NCI-H1417 (cell line): ENCODE measurements around the gene CASP1.
A peak's percentile ranks its signal among the peaks of the same experiment; 100 is the strongest.
"Not testable (repeated sequence)": the region's sequence is repeated elsewhere in the genome, so short reads cannot be mapped to it uniquely, and the experiment has no call there.

Experiments
- DNase-seq, 3 experiments: peaks; one replicate each; lab custom pipeline; 2025; lab: John Stamatoyannopoulos, UW

CASP1 gene

GRCh38 chr11:105034813-105035620, at the start of gene CASP1:
TSS of gene CASP1 (minus strand) at chr11:105035144. CDS start at chr11:105035113, 31 bp downstream.
- no peak for DNase-seq

DNA sequence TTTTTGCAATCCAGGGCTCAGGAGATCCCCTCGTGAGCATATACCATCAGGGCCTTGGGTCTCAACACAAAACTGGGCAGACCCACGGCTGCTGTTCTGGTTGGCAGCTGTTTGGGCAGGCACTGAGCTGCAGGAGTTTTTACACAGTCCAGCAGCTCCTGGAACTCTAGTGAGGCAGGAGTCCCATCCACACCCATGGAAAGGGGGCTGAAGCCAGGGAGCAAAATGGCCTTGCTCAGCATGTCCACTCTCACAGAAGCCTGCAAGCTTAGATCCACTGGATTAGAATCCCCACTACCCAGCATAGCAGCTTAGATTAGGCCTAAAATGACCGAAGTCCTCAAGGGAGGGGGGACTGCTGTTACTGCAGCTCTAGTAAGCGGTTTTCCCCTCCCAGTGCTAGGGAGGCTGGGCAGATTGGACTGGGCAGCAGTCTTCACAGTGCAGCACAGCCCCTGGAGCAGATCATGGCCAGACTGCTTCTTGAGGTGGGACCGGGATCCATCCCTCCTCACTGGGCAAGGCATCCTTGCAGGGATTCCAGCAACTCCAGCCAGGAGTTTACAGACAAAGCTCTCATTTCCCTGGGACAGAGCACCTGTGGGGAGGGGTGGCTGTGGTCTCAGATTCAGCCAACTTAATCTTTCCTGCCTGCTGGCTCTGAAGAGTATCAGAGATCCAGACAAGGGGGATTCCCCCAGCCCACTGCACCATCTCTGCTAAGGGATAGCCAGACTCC, 46.6 kb upstream of the CASP1 start:
- no peak for DNase-seq

GRCh38 chr11:105080171-105080906, 45.4 kb upstream of the CASP1 start:
- DNase-seq, result not testable (repeated sequence)

- DNase-seq, result no peak
Measured at GRCh38 chr11:105078283-105078682, 43.3 kb upstream of the CASP1 start.

DNA sequence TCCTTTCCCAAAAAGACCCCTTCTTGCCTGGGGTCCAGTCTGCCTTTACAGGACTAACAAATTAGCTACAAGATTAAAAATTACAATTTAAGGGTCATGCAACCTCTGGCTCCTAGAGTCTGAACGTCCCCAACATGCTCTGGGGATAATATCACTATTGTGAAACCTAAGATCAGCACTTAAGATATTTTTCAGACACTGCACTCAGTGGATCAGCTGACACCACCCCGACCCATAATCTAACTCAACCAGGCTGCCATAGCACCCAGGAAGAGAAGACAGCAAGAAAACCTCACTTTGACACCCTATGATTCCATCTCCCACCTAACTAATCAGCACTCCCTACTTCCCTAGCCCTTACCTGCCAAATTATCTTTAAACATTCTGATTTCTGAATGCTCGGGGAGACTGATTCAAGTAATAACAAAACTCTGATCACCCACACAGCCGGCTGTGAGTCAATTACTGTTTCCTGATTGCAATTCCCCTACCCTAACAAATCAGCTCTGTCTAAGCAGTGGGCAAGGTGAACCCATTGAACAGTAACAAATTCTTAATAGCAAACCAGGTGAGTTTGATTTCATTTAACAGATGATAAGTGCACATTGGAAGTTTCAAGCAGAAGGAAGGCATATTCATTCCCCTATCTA, 42.3 kb upstream of the CASP1 start:
- DNase-seq, result not testable (repeated sequence)

DNA sequence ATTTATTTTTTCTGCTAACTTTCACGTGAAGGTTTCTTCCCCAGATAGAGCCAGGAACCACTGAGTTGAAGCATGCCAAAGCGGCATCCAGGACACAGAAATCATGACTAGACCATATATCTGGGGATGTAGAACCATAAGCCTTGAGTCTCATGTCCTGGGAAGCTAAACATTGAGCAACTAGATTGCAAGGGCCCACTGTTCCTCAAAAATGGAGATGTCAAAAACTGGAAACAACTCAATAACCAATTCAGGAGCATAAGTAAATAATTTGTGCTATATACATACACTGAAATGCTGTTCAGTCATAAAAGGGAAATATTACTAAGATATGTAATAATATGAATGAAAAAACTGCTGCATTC, 39.2 kb upstream of the CASP1 start:
- no peak for DNase-seq

- no peak for DNase-seq
Measured at GRCh38 chr11:105073456-105074165, 38.7 kb upstream of the CASP1 start.

DNA sequence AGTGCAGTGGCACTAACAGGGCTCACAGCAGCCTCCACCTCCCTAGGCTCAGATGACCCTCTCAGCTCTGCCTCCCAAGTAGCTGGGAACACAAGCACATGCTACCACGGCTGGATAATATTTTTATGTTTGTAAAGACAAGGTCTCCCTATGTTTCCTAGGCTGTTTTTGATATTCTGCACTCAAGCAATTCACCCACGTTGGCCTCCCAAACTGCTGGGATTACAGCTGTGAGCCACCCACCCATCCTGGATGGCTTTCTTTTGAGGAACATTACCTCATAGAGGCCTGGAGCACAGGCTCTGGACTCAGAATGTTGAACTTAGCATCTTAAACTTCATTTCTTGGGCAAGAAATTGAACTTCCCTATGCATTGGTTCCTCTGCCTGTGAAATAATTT, 37.1 kb upstream of the CASP1 start:
- not testable (repeated sequence) for DNase-seq

DNA sequence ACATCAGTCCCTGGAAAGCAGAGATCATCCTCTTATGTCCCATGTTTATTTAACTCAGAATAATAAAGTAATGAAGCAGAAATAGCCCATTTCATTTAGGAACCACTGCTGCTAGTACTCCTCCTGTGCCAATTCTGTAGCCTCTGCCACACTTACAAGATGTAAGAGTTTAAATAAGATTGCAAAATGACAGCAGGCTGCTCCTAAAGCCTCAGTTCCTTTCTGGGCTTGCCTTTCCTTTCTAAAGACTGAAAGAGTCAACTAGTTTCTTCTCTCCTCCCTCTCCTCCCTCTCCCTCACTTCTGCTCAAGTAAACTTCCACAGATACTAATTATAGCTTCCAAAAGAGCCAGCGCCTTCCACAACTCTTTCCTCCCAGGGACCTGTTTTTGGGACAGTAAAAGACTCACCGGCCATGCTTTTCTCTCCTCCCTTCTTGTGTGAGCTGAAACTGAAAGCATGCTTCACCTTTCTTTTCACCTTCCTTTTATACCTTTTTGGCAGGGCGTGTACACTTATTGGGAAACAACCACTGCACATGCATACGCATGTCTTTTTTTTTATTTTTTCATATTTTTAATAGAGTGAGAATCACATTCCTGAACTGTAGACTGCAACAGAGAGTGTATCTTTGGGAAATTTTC, 36.3 kb upstream of the CASP1 start:
- no peak for DNase-seq

GRCh38 chr11:105070306-105070705, 35.4 kb upstream of the CASP1 start:
- no peak for DNase-seq

GRCh38 chr11:105069749-105070148, 34.8 kb upstream of the CASP1 start:
- not testable (repeated sequence) for DNase-seq

DNA sequence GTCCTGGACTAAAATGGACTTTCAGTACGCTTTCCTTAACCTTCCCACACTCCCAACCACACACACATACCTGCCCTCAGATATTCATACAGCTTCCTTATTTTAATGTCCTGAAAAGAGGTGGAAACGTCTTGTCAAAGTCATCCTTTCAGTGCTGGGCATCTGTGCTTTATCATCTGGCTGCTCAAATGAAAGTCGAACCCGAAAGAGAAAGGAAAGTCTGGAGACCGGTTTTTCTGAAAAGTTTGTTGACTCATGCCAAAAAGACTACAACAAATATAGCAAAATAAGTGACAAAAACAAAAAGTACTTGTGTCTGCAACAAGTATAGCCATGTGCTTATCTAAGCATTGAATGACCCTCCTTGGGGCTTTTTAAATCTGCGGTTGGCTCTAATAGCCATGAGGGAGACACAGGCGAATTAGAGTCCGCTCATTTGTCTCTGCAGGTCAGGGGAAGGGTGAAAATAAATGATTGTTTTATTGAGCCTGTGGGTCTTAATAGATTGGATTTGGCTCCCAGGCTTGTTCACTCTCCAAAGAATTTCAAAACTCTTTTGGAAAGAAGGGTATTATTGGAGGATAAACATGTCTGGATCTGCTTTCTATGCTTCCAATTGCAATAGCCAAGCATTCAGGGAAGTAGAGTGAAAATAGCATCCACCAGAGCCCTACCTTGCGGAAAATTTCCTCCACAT, 28.4 kb upstream of the CASP1 start:
- not testable (repeated sequence) for DNase-seq

DNA sequence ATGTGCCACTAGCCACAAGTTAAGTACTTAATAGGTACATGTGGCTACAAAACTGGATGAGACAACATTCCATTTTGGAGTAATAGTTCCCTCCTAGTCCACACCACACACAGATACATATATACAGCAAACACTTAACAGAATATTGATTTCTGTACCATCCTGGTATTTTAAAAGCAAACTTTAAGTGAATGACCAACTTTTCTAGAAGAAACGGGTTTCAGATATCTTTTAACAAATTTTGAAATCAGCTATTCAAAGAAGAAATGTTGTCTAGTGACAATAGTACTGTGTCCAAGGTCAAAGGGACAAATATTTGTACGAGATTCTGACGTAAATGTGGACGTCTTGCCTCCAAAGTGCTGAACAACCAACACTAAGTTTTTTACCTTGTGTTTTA, 22.5 kb upstream of the CASP1 start:
- no peak for DNase-seq

DNA sequence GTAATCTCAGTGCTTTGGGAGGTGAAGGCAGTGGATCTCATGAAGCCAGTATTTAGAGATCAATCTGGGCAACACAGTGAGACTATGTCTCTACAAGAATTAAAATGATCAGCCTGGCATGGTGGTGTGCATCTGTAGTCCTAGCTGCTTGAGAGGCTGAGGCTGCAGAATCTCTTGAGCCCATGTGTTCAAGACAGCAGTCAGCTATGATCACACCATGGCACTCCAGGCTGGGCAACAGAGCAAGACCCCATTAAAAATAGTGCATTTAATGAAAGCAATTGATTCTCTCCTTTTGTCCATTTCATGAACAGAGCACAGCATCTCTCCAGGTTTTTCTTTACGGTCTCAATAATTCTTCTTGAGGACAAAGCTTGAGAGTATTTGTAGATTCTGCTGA, 21.5 kb upstream of the CASP1 start:
- no peak for DNase-seq

DNA sequence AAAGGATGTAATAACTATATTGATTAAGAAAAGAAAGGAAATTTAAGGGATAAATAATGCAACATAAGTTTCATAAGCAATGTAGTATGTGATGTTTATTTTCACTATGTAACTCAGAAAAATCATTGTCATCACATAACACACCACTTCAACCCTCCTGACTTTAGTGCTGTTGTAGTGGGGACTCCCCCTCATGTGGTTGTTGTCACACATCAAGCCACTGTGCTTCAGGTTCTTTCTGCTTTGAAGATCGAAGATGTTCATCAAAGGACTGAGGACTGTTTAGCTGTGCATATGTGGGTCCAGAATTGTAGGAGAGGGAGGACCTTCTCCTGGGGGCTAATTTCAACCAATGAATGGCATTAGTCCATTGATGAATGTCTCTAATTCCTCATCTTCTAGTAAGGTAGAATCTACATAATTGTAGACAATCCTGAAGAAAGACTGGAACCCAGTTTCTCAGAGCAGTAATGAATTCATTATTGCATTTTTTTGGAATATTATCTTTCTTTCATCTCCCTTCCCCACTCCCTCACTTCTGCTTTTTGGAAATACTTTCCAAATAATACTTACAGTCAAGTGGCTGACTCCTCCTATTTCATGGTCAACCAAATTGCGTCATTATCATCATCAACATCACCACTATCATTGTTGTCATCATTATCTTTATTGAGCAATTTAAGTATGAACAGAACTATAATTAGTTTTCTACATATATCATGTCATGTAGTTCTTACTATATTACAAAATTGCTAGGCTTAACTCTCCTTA, 20.0 kb upstream of the CASP1 start:
- DNase-seq, result peak in 1 of 3 experiments; percentile 14

- no peak for DNase-seq
Measured at GRCh38 chr11:105052487-105052886, 17.5 kb upstream of the CASP1 start.

GRCh38 chr11:105051559-105051958, 16.6 kb upstream of the CASP1 start:
- no peak for DNase-seq

- peak in 1 of 3 experiments; percentile 24 for DNase-seq
Measured at GRCh38 chr11:105049481-105049880, 14.5 kb upstream of the CASP1 start.

- no peak for DNase-seq
Measured at GRCh38 chr11:105046898-105047579, 12.1 kb upstream of the CASP1 start.
